HL-60 (cell line): ENCODE data around the gene TRPM1.

Source experiments
- DNase-seq, 2 experiments: peaks; one replicate each; pipeline ENCODE4 v3.0.0-alpha.2; 2010 to 2020; ENCODE audit warnings: low read depth in 1 of 2, low spot score in 1 of 2
- H3K27ac ChIP-seq: fragments of 250-450 bp; sonication (Bioruptor Pico); replicated peaks from 2 replicates; pipeline ENCODE4 v1.5.1; 2020; ENCODE audit warnings: mild to moderate bottlenecking, moderate library complexity
- H3K27me3 ChIP-seq: fragments of 250-450 bp; sonication (Bioruptor Pico); 2 replicates; pipeline ENCODE4 v1.5.1; 2021; ENCODE audit warnings: mild to moderate bottlenecking, moderate library complexity; ENCODE audit not compliant: insufficient read depth, poor library complexity, severe bottlenecking
- H3K4me3 ChIP-seq: replicated peaks from 2 replicates; pipeline ENCODE4 v1.5.1; 2011; ENCODE audit warnings: mild to moderate bottlenecking, control low read depth, low read length; ENCODE audit not compliant: insufficient read depth
- GABPA ChIP-seq: IDR thresholded peaks from 2 replicates; pipeline ENCODE4 v1.6.1; 2012; ENCODE audit warnings: low read depth
- POLR2AphosphoS5 ChIP-seq: IDR thresholded peaks from 2 replicates; pipeline ENCODE4 v1.6.1; 2012; ENCODE audit warnings: low read depth
- REST ChIP-seq: IDR thresholded peaks from 2 replicates; pipeline ENCODE4 v1.6.1; 2012; ENCODE audit warnings: low read depth; ENCODE audit not compliant: insufficient replicate concordance
- SPI1 ChIP-seq: IDR thresholded peaks from 2 replicates; pipeline ENCODE4 v1.6.1; 2012; ENCODE audit warnings: low read depth, mild to moderate bottlenecking, borderline replicate concordance
- TF ChIP-seq, protein P1 (sequence below): IDR thresholded peaks from one replicate; pipeline ENCODE4 v1.5.1; 2011; ENCODE audit warnings: low read length, control low read depth, inconsistent platforms; ENCODE audit not compliant: insufficient read depth

TRPM1 gene

GRCh38 chr15:31102374-31103342 is 1.1 kb upstream of the TRPM1 start:
- Histone ChIP-seq H3K27ac (no peak overlapping the region), H3K27me3 (no peaks in the 10 kb centered on the region), H3K4me3 (no peak overlapping the region)
- TF ChIP-seq, protein P1, sequence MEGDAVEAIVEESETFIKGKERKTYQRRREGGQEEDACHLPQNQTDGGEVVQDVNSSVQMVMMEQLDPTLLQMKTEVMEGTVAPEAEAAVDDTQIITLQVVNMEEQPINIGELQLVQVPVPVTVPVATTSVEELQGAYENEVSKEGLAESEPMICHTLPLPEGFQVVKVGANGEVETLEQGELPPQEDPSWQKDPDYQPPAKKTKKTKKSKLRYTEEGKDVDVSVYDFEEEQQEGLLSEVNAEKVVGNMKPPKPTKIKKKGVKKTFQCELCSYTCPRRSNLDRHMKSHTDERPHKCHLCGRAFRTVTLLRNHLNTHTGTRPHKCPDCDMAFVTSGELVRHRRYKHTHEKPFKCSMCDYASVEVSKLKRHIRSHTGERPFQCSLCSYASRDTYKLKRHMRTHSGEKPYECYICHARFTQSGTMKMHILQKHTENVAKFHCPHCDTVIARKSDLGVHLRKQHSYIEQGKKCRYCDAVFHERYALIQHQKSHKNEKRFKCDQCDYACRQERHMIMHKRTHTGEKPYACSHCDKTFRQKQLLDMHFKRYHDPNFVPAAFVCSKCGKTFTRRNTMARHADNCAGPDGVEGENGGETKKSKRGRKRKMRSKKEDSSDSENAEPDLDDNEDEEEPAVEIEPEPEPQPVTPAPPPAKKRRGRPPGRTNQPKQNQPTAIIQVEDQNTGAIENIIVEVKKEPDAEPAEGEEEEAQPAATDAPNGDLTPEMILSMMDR = no peak
- TF ChIP-seq SPI1 (no peak), POLR2AphosphoS5 (no peak), REST (no peak), GABPA (no peak)
- no peak for DNase-seq

GRCh38 chr15:31102039-31102321 is 455 bp upstream of the TRPM1 start:
- TF ChIP-seq GABPA (no peak), SPI1 (no peak), REST (no peak), POLR2AphosphoS5 (no peak)
- TF ChIP-seq, protein P1 = no peak
- Histone ChIP-seq H3K27me3 (no peaks in the 10 kb centered on the region), H3K27ac (no peak overlapping the region), H3K4me3 (no peak overlapping the region)
- DNase-seq = no peak

DNA sequence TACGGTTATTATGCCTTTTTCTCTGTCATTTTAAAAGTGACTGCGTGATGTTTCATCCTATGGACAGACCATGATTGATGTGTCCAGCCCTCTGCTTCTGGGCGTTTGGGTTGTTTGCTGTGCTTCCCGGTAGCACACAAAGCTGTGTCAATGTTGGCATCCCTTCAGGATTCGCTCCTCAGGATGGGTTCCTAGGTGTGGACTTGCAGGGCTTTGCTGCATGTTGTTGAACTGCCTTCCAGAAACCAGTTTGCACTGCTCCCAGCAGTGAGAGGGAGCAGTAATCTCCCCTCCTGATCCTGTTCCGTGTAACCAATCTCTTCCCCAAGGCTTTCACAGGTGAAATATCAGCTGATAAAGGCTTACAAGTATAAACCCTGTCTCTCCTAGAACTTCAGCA is 787 bp downstream of the TRPM1 start:
- Histone ChIP-seq H3K27me3 (no peaks in the 10 kb centered on the region), H3K4me3 (no peak overlapping the region), H3K27ac (no peak overlapping the region)
- TF ChIP-seq REST = no peak
- TF ChIP-seq POLR2AphosphoS5 = no peak
- TF ChIP-seq, protein P1 = no peak
- DNase-seq = no peak
